OCI-LY7 (cell line): ENCODE data around the gene MAP3K5.

Experiments
- CTCF ChIP-seq: fragments of 200-600 bp; sonication (generic); conservative IDR thresholded peaks from 2 replicates; pipeline ENCODE4 v1.5.1; 2014; ENCODE audit warnings: mild to moderate bottlenecking, antibody characterized with exemption, low read length, moderate library complexity, mixed read lengths
- EZH2phosphoT487 ChIP-seq: fragments of 200-600 bp; sonication (generic); IDR thresholded peaks from 2 replicates; pipeline ENCODE4 v1.6.1; 2018; ENCODE audit warnings: low read depth, borderline replicate concordance, mild to moderate bottlenecking, mixed run types, antibody characterized with exemption, low read length, moderate library complexity, mixed read lengths

GRCh38 chr6:136709429-136709828 is 82.8 kb downstream of the MAP3K5 start:
- TF ChIP-seq CTCF (no peak), EZH2phosphoT487 (no peak)
